DND-41 (cell line): ENCODE results near the gene CDK17.
A peak's percentile ranks its signal among the peaks of the same experiment; 100 is the strongest.

ENCODE experiments used
- ATAC-seq: fragments of 200-7000 bp; cut with Tn5 transposase; 3 replicates; pipeline ENCODE4 v1.9.1; 2021; ENCODE audit warnings: low read depth; ENCODE audit not compliant: insufficient read depth
- DNase-seq: peaks from one replicate; pipeline ENCODE4 v3.0.0-alpha.2; 2020
- H2AFZ ChIP-seq: 2 replicates; pipeline ENCODE4 v1.6.0; 2012; ENCODE audit warnings: low read depth, low read length
- H3K27ac ChIP-seq: 2 replicates; pipeline ENCODE4 v1.5.1; 2012; ENCODE audit warnings: low read length, inconsistent platforms
- H3K27me3 ChIP-seq: fragments of 200-600 bp; sonication (generic); 2 replicates; pipeline ENCODE4 v1.6.0; 2012; ENCODE audit warnings: low read length, mild to moderate bottlenecking, inconsistent platforms; ENCODE audit not compliant: insufficient read depth, poor library complexity
- H3K36me3 ChIP-seq: 2 replicates; pipeline ENCODE4 v1.5.1; 2012; ENCODE audit warnings: low read length, inconsistent platforms; ENCODE audit not compliant: insufficient read depth
- H3K4me1 ChIP-seq: 2 replicates; pipeline ENCODE4 v1.5.1; 2012; ENCODE audit warnings: mild to moderate bottlenecking, low read length; ENCODE audit not compliant: insufficient read depth
- H3K4me2 ChIP-seq: 2 replicates; pipeline ENCODE4 v1.6.0; 2012; ENCODE audit warnings: mild to moderate bottlenecking, moderate library complexity, low read length, inconsistent platforms; ENCODE audit not compliant: insufficient read depth
- H3K4me3 ChIP-seq, 2 experiments: fragments of 200-600 bp in 1 of 2; shearing (Covaris generic) in 1 of 2; 2 replicates each; pipeline ENCODE4 v1.5.1; 2012 to 2016; ENCODE audit warnings: inconsistent platforms in 2 of 2, low read length in 2 of 2, mild to moderate bottlenecking in 2 of 2, low read depth in 1 of 2, moderate library complexity in 1 of 2
- H3K79me2 ChIP-seq: 2 replicates; pipeline ENCODE4 v1.6.0; 2012; ENCODE audit warnings: low read length, inconsistent platforms; ENCODE audit not compliant: insufficient read depth
- H3K9ac ChIP-seq: 2 replicates; pipeline ENCODE4 v1.6.0; 2012; ENCODE audit warnings: low read depth, mild to moderate bottlenecking, inconsistent platforms, low read length, moderate library complexity
- H3K9me3 ChIP-seq: 2 replicates; pipeline ENCODE4 v1.5.1; 2012; ENCODE audit warnings: low read length, moderate library complexity, mild to moderate bottlenecking, inconsistent platforms; ENCODE audit not compliant: insufficient read depth, severe bottlenecking
- H4K20me1 ChIP-seq: 2 replicates; pipeline ENCODE4 v1.6.0; 2012; ENCODE audit warnings: low read length; ENCODE audit not compliant: insufficient read depth
- EZH2 ChIP-seq: IDR thresholded peaks from 3 replicates; pipeline ENCODE4 v1.6.1; 2012; ENCODE audit warnings: borderline replicate concordance, low read depth, mild to moderate bottlenecking, moderate library complexity, low read length, inconsistent platforms; ENCODE audit not compliant: severe bottlenecking
- TF ChIP-seq, protein P1 (sequence below): IDR thresholded peaks from 2 replicates; pipeline ENCODE4 v1.5.1; 2012; ENCODE audit warnings: borderline replicate concordance, low read length, moderate library complexity, mild to moderate bottlenecking; ENCODE audit not compliant: poor library complexity, severe bottlenecking; ENCODE audit errors: extremely low read depth

The CDK17 gene

GRCh38 chr12:96360550-96360949 lies 39.7 kb downstream of the CDK17 start:
- Histone ChIP-seq H4K20me1 (peaks cover 75% of the 10 kb centered on the region; the same call in 1 of the 2 replicates), H3K4me2 (no peak overlapping the region), H3K4me3 (no peak overlapping the region), H3K79me2 (peaks cover 99% of the 10 kb centered on the region), H3K9ac (no peak overlapping the region), H3K4me1 (peaks cover 12% of the 10 kb centered on the region), H3K9me3 (no peaks in the 10 kb centered on the region), H3K36me3 (no peaks in the 10 kb centered on the region), H2AFZ (no peak overlapping the region), H3K27me3 (no peaks in the 10 kb centered on the region), H3K27ac (no peak overlapping the region; the same call in 1 of the 2 replicates)
- ATAC-seq (no peak), DNase-seq (no peak)
- TF ChIP-seq EZH2, result no peak
- TF ChIP-seq, protein P1, sequence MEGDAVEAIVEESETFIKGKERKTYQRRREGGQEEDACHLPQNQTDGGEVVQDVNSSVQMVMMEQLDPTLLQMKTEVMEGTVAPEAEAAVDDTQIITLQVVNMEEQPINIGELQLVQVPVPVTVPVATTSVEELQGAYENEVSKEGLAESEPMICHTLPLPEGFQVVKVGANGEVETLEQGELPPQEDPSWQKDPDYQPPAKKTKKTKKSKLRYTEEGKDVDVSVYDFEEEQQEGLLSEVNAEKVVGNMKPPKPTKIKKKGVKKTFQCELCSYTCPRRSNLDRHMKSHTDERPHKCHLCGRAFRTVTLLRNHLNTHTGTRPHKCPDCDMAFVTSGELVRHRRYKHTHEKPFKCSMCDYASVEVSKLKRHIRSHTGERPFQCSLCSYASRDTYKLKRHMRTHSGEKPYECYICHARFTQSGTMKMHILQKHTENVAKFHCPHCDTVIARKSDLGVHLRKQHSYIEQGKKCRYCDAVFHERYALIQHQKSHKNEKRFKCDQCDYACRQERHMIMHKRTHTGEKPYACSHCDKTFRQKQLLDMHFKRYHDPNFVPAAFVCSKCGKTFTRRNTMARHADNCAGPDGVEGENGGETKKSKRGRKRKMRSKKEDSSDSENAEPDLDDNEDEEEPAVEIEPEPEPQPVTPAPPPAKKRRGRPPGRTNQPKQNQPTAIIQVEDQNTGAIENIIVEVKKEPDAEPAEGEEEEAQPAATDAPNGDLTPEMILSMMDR, result no peak

DNA sequence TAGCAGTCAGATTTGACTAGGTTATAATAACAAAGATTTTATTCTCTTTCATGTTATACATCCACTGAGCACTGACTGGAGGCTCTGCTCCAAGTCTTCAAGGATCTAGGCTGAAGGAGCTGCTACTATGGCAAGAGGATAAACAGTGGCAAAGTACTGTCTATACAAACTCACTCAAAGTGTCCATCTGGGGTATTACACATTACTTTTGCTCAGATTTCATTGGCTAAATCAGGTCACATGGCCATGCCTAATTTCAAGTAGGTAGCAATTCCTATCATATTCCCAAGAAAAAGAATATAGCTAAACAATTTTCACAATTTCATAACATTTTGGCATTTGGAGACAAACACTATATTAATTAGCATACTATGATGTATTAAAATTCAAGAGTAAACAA lies 40.9 kb downstream of the CDK17 start:
- Histone ChIP-seq H4K20me1 (peaks cover 80% of the 10 kb centered on the region), H3K9ac (no peak overlapping the region), H3K4me3 (no peak overlapping the region), H3K27ac (no peak overlapping the region), H2AFZ (no peak overlapping the region), H3K4me1 (peaks cover 14% of the 10 kb centered on the region), H3K79me2 (peaks cover 100% of the 10 kb centered on the region), H3K4me2 (no peak overlapping the region), H3K36me3 (no peaks in the 10 kb centered on the region), H3K27me3 (no peaks in the 10 kb centered on the region), H3K9me3 (no peaks in the 10 kb centered on the region)
- no peak for TF ChIP-seq EZH2
- TF ChIP-seq, protein P1, result no peak
- ATAC-seq, result peak; percentile 50; the same call in 2 of the 3 replicates
- no peak for DNase-seq

- H3K4me1 ChIP-seq, result peaks cover 23% of the 10 kb centered on the region
Observed at GRCh38 chr12:96356831-96357230, 43.4 kb downstream of the CDK17 start.

More at GRCh38 chr12:96356831-96357230, 43.4 kb downstream of the CDK17 start:
- Histone ChIP-seq H3K27me3 (no peaks in the 10 kb centered on the region), H3K4me2 (no peak overlapping the region), H3K4me3 (no peak overlapping the region), H3K9me3 (no peaks in the 10 kb centered on the region), H3K36me3 (no peaks in the 10 kb centered on the region), H3K9ac (no peak overlapping the region), H2AFZ (no peak overlapping the region), H4K20me1 (peaks cover 74% of the 10 kb centered on the region), H3K27ac (no peak overlapping the region), H3K79me2 (peaks cover 100% of the 10 kb centered on the region)
- ATAC-seq (no peak), DNase-seq (no peak)
- no peak for TF ChIP-seq EZH2
- TF ChIP-seq, protein P1, result no peak
